Uterus (tissue), 4 donors: ENCODE results near the gene PAM. TPM values are rescaled to one million over a fixed set of nuclear protein-coding genes. Genes with fewer than 3 reads are reported as not detected.

Experiments used
- DNase-seq, 2 donors: peaks; one replicate each; pipeline ENCODE4 v3.0.0-alpha.2; 2019 to 2020
- H3K27ac ChIP-seq, 2 donors: fragments of 200-600 bp; sonication (generic); 1 replicate in 1 of 2; 2 replicates in 1 of 2; pipeline ENCODE4 v1.5.1; 2016 to 2018
- H3K27me3 ChIP-seq, 2 donors: fragments of 200-600 bp; sonication (generic); one replicate each; pipeline ENCODE4 v1.5.1; 2018 to 2019; ENCODE audit warnings: control low read depth in 1 of 2
- H3K36me3 ChIP-seq, 2 donors: fragments of 200-600 bp; sonication (generic); one replicate each; pipeline ENCODE4 v1.5.1; 2019; ENCODE audit warnings: control low read depth in 1 of 2
- H3K4me1 ChIP-seq, 2 donors: fragments of 200-600 bp; sonication (generic); one replicate each; pipeline ENCODE4 v1.5.1; 2018 to 2019; ENCODE audit warnings: control low read depth in 1 of 2
- H3K4me3 ChIP-seq, 2 donors: fragments of 200-600 bp; sonication (generic); 1 replicate in 1 of 2; 2 replicates in 1 of 2; pipeline ENCODE4 v1.5.1; 2018 to 2019; ENCODE audit warnings: mild to moderate bottlenecking in 1 of 2
- H3K9me3 ChIP-seq, 2 donors: fragments of 200-600 bp; sonication (generic); one replicate each; pipeline ENCODE4 v1.5.1; 2019; ENCODE audit warnings: control low read depth in 1 of 2
- CTCF ChIP-seq, 4 experiments: fragments of 200-600 bp in 2 of 4; fragments of 450-650 bp in 2 of 4; sonication (generic) in 2 of 4; IDR thresholded peaks; one replicate each; pipeline ENCODE4 v1.5.1; 2016 to 2019; ENCODE audit warnings: antibody characterized with exemption in 4 of 4, mild to moderate bottlenecking in 2 of 4, moderate library complexity in 1 of 4
- POLR2A ChIP-seq, 2 donors: fragments of 450-650 bp; IDR thresholded peaks; one replicate each; pipeline ENCODE4 v1.6.1; 2016; ENCODE audit warnings: antibody characterized with exemption in 2 of 2, mild to moderate bottlenecking in 1 of 2, moderate library complexity in 1 of 2
- intact Hi-C: fragments of 100-400 bp; cut with DNase I; formaldehyde crosslinking; loops from one replicate; pipeline ENCODE4 v1.15.1; 2023; ENCODE audit warnings: low total_unique reads
- total RNA-seq, 4 donors: library from RNA; depleted of rRNA in 3 of 4; stranded (reverse); fragments of >200 nt in 3 of 4; gene quantifications; one replicate each; pipeline versions ENCODE4 v1.1.0 to v1.2.4, GENCODE V29; 2014 to 2023
- donor health status: DM: yes; HTN: yes; CAD: no.

Gene PAM
- total RNA-seq, 4 donors from 2014 or later, result 101 to 502 (median 168) TPM

GRCh38 chr5:102835717-102836116 is 80.6 kb downstream of the PAM start:
- no peaks in the 10 kb centered on the region for H3K36me3 ChIP-seq
- no peaks in the 10 kb centered on the region for H3K9me3 ChIP-seq
- no peak overlapping the region for H3K27ac ChIP-seq
- intact Hi-C loops, result no loop called here
- no peak for DNase-seq
- no peaks in the 10 kb centered on the region for H3K27me3 ChIP-seq
- no peak for TF ChIP-seq CTCF (IDR thresholded peaks at IDR 0.05)
- TF ChIP-seq POLR2A (IDR thresholded peaks at IDR 0.05), result no peak
- H3K4me1 ChIP-seq, result no peaks in the 10 kb centered on the region
- no peak overlapping the region for H3K4me3 ChIP-seq

DNA sequence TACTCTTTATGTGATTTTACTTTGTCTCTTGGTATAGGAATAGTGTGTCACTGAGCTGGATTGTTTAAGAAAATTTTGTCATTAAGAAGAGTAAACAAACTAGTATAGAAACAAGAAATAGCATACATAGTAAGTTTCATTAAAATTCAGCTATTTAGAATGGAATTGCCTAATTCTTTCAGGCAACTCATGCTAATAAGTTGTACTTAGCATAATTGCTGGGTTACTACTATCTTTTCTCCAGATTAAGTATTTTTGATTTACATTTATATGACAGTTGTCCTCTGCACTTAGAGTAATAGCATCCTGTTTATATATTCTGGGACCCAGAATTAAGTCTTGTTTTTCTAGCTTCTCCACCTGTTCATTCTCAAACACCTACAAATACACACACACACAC is 85.9 kb downstream of the PAM start:
- no peak for DNase-seq
- Histone ChIP-seq H3K36me3 (no peaks in the 10 kb centered on the region), H3K27ac (no peak overlapping the region), H3K27me3 (no peaks in the 10 kb centered on the region), H3K4me1 (no peaks in the 10 kb centered on the region), H3K4me3 (no peak overlapping the region), H3K9me3 (no peaks in the 10 kb centered on the region)
- intact Hi-C loops, result no loop called here
- no peak for TF ChIP-seq POLR2A (IDR thresholded peaks at IDR 0.05)
- no peak for TF ChIP-seq CTCF (IDR thresholded peaks at IDR 0.05)

DNA sequence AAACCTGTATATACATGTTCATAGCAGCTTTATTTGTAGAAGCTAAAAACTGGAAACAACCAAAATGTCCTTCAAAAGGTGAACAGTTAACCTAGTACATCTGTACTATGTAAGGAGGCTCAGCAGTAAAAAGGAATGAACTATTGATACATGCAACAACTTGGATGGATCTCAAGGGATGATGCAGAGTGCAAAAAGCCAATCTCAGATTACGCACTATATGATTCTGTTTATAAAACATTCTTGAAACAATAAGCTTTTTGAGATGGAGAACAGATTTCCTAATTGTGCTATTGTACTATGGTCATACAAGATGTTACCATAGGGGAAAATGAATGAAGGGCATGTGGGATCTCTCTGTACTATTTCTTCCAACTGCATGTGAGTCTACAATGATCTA is 88.9 kb downstream of the PAM start:
- Histone ChIP-seq H3K9me3 (no peaks in the 10 kb centered on the region), H3K27ac (no peak overlapping the region), H3K4me3 (no peak overlapping the region), H3K4me1 (no peaks in the 10 kb centered on the region), H3K36me3 (no peaks in the 10 kb centered on the region), H3K27me3 (no peaks in the 10 kb centered on the region)
- DNase-seq, result no peak
- TF ChIP-seq POLR2A (IDR thresholded peaks at IDR 0.05), result no peak
- no peak for TF ChIP-seq CTCF (IDR thresholded peaks at IDR 0.05)
- intact Hi-C loops, result no loop called here

- Histone ChIP-seq H3K27me3 (no peaks in the 10 kb centered on the region), H3K9me3 (no peaks in the 10 kb centered on the region), H3K4me3 (no peak overlapping the region), H3K4me1 (no peaks in the 10 kb centered on the region), H3K36me3 (no peaks in the 10 kb centered on the region), H3K27ac (no peak overlapping the region)
- no peak for TF ChIP-seq POLR2A (IDR thresholded peaks at IDR 0.05)
- TF ChIP-seq CTCF (IDR thresholded peaks at IDR 0.05), result no peak
- DNase-seq, result no peak
- intact Hi-C loops, result no loop called here
These were observed 89.9 kb downstream of the PAM start for GRCh38 chr5:102845041-102845440.

- intact Hi-C loops, result no loop called here
- Histone ChIP-seq H3K9me3 (no peaks in the 10 kb centered on the region), H3K4me3 (no peak overlapping the region), H3K4me1 (no peaks in the 10 kb centered on the region), H3K36me3 (no peaks in the 10 kb centered on the region), H3K27me3 (no peaks in the 10 kb centered on the region), H3K27ac (no peak overlapping the region)
- DNase-seq, result no peak
- TF ChIP-seq CTCF (IDR thresholded peaks at IDR 0.05) (no peak), POLR2A (IDR thresholded peaks at IDR 0.05) (no peak)
These were observed 95.4 kb downstream of the PAM start for GRCh38 chr5:102850503-102850902.
